ENCODE measurements around the gene CDC14C.

DNA sequence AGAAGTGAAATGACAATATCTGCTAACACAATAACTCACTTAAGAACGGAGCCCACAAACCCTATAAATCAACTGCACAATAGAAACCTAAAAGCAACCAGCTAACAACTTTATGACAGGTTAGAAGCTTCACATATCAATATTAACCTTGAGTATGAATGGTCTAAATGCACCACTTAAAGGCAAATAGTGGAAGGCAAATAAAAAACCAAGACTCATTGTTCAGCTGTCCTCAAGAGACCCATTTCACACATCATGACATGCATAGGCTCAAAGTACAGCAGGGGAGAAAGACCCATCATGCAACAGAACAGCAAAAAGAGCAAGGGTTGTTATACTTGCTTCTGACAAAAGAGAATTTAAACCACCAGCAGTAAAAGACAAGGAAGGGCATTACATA, 46.8 kb downstream of the CDC14C start:
- TF ChIP-seq, protein P1, sequence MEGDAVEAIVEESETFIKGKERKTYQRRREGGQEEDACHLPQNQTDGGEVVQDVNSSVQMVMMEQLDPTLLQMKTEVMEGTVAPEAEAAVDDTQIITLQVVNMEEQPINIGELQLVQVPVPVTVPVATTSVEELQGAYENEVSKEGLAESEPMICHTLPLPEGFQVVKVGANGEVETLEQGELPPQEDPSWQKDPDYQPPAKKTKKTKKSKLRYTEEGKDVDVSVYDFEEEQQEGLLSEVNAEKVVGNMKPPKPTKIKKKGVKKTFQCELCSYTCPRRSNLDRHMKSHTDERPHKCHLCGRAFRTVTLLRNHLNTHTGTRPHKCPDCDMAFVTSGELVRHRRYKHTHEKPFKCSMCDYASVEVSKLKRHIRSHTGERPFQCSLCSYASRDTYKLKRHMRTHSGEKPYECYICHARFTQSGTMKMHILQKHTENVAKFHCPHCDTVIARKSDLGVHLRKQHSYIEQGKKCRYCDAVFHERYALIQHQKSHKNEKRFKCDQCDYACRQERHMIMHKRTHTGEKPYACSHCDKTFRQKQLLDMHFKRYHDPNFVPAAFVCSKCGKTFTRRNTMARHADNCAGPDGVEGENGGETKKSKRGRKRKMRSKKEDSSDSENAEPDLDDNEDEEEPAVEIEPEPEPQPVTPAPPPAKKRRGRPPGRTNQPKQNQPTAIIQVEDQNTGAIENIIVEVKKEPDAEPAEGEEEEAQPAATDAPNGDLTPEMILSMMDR (IDR thresholded peaks at IDR 0.05; ENCODE audit: insufficient read depth, low read depth, low read length), result no peak
- no peak for TF ChIP-seq EZH2 (IDR thresholded peaks at IDR 0.05; ENCODE audit: insufficient read depth, low read length)
